Natural killer cell (primary cell): ENCODE data around the gene LMO4. TPM values are rescaled to one million over a fixed set of nuclear protein-coding genes. Genes with fewer than 3 reads are reported as not detected.

ENCODE experiments used
- ATAC-seq, 3 donors: fragments of 150-1000 bp in 2 of 3; fragments of 200-7000 bp in 1 of 3; cut with Tn5 transposase; 1 replicate in 1 of 3; 2 replicates in 2 of 3; pipeline ENCODE4 v1.10.0; 2021; ENCODE audit warnings: mild to moderate bottlenecking in 2 of 3, moderate library complexity in 2 of 3
- DNase-seq, 2 donors: peaks; one replicate each; pipeline versions ENCODE4 v3.0.0 to v3.0.0-alpha.2; 2013 to 2021; ENCODE audit warnings: mixed read lengths in 1 of 2
- H3K27ac ChIP-seq: one replicate; pipeline ENCODE4 v1.5.1; 2013; ENCODE audit warnings: mild to moderate bottlenecking, low read length
- H3K27me3 ChIP-seq: one replicate; pipeline ENCODE4 v1.6.1; 2013; ENCODE audit warnings: low read length; ENCODE audit not compliant: control insufficient read depth, insufficient read depth
- H3K36me3 ChIP-seq: one replicate; pipeline ENCODE4 v1.6.1; 2013; ENCODE audit warnings: low read length; ENCODE audit not compliant: control insufficient read depth, insufficient read depth
- H3K4me1 ChIP-seq: one replicate; pipeline ENCODE4 v1.6.1; 2013; ENCODE audit warnings: low read length; ENCODE audit not compliant: control insufficient read depth, insufficient read depth
- H3K4me3 ChIP-seq: one replicate; pipeline ENCODE4 v1.5.1; 2013; ENCODE audit warnings: low read length
- H3K9me3 ChIP-seq: one replicate; pipeline ENCODE4 v1.6.1; 2013; ENCODE audit warnings: low read length; ENCODE audit not compliant: control insufficient read depth, insufficient read depth
- H3K27ac Mint-ChIP-seq, 2 donors: one replicate each; pipeline ENCODE4 v1.8.0; 2022; ENCODE audit warnings: mild to moderate bottlenecking in 2 of 2, mixed read lengths in 2 of 2, moderate library complexity in 1 of 2
- H3K27me3 Mint-ChIP-seq, 2 donors: one replicate each; pipeline ENCODE4 v1.8.0; 2022; ENCODE audit warnings: low read depth in 2 of 2, mixed read lengths in 2 of 2
- H3K36me3 Mint-ChIP-seq: one replicate; pipeline ENCODE4 v1.8.0; 2022; ENCODE audit warnings: mixed read lengths
- H3K4me1 Mint-ChIP-seq, 2 donors: one replicate each; pipeline ENCODE4 v1.8.0; 2022; ENCODE audit warnings: mixed read lengths in 2 of 2
- H3K4me3 Mint-ChIP-seq: one replicate; pipeline ENCODE4 v1.8.0; 2022; ENCODE audit warnings: mild to moderate bottlenecking, moderate library complexity, mixed read lengths
- H3K9me3 Mint-ChIP-seq, 2 donors: one replicate each; pipeline ENCODE4 v1.8.0; 2022; ENCODE audit warnings: mixed read lengths in 2 of 2
- CTCF ChIP-seq: fragments of 200-600 bp; IDR thresholded peaks from one replicate; pipeline ENCODE4 v1.8.0; 2022; ENCODE audit warnings: antibody characterized with exemption
- WGBS: methylation state at CpG from one replicate; pipeline ENCODE4 v1.1.7; 2013; ENCODE audit warnings: missing lambda C conversion rate; ENCODE audit not compliant: insufficient coverage; 5-methylcytosine and 5-hydroxymethylcytosine counted together
- intact Hi-C: fragments of 100-400 bp; cut with micrococcal nuclease; formaldehyde crosslinking; loops from one replicate; pipeline ENCODE4 v1.14.2; 2022
- total RNA-seq, 4 donors: library from RNA; stranded (reverse); fragments of 120-200 nt in 1 of 4; gene quantifications; one replicate each; pipeline versions ENCODE4 v1.2.3 to v1.2.4, GENCODE V29; 2013 to 2022

LMO4 gene
- total RNA-seq, 3 donors from 2014 or later (not counting 1 experiment from before 2014, with no cell fraction given): 38.2 to 50.1 (median 50.0) TPM

GRCh38 chr1:87331365-87332241 is 2.9 kb downstream of the LMO4 start:
- H3K27me3 Mint-ChIP-seq: no peaks in the 10 kb centered on the region
- Histone ChIP-seq H3K27me3 (no peaks in the 10 kb centered on the region), H3K9me3 (no peaks in the 10 kb centered on the region), H3K4me1 (peaks cover 32% of the 10 kb centered on the region), H3K4me3 (peak overlapping the region; percentile 91), H3K27ac (peak overlapping the region; percentile 76), H3K36me3 (no peaks in the 10 kb centered on the region)
- WGBS: under 1% methylated on average over 62 of the region's 65 CpGs
- peak overlapping the region; percentile 88 to 98 for H3K27ac Mint-ChIP-seq
- H3K4me3 Mint-ChIP-seq: peak overlapping the region; percentile 95
- intact Hi-C loops: loop anchor here (5.0 to 10.0 kb wide), 2 partner anchors 419 to 627 kb away; partner anchors contain the start of genes HS2ST1, SELENOF and SH3GLB1
- TF ChIP-seq CTCF: no peak
- H3K9me3 Mint-ChIP-seq: no peaks in the 10 kb centered on the region
- peaks cover 65 to 69% of the 10 kb centered on the region in 2 donors for H3K4me1 Mint-ChIP-seq
- no peaks in the 10 kb centered on the region for H3K36me3 Mint-ChIP-seq
- DNase-seq (peak; percentile 54 to 80), ATAC-seq (peak; percentile 15 to 19 (median 15))

- ATAC-seq (peak in 1 of 3 donors; percentile 15), DNase-seq (peak in 1 of 2 donors; percentile 61)
- intact Hi-C loops: loop anchor here (5.0 to 10.0 kb wide), 2 partner anchors 422 to 629 kb away; partner anchors contain the start of genes HS2ST1, SELENOF and SH3GLB1
- Mint-ChIP-seq H3K27ac (peak overlapping the region; percentile 88 to 98), H3K4me3 (peak overlapping the region; percentile 95), H3K36me3 (no peaks in the 10 kb centered on the region), H3K27me3 (no peaks in the 10 kb centered on the region), H3K4me1 (peaks cover 79 to 81% of the 10 kb centered on the region in 2 donors), H3K9me3 (no peaks in the 10 kb centered on the region)
- no peaks in the 10 kb centered on the region for H3K27me3 ChIP-seq
- H3K36me3 ChIP-seq: peaks cover 2% of the 10 kb centered on the region
- TF ChIP-seq CTCF: no peak
- peak overlapping the region; percentile 71 for H3K27ac ChIP-seq
- WGBS: 41% methylated on average over 10 of the region's 10 CpGs
- H3K9me3 ChIP-seq: no peaks in the 10 kb centered on the region
- peaks cover 26% of the 10 kb centered on the region for H3K4me1 ChIP-seq
- H3K4me3 ChIP-seq: peak overlapping the region; percentile 56
Observed at GRCh38 chr1:87333692-87334347, 5.1 kb downstream of the LMO4 start.

GRCh38 chr1:87334351-87335174 is 5.9 kb downstream of the LMO4 start:
- Histone ChIP-seq H3K27me3 (no peaks in the 10 kb centered on the region), H3K9me3 (no peaks in the 10 kb centered on the region), H3K4me1 (peaks cover 26% of the 10 kb centered on the region), H3K27ac (peak overlapping the region; percentile 71), H3K36me3 (peaks cover 8% of the 10 kb centered on the region), H3K4me3 (peak overlapping the region; percentile 56)
- Mint-ChIP-seq H3K4me3 (peak overlapping the region; percentile 95), H3K9me3 (no peaks in the 10 kb centered on the region), H3K36me3 (no peaks in the 10 kb centered on the region), H3K4me1 (peaks cover 81 to 82% of the 10 kb centered on the region in 2 donors), H3K27me3 (no peaks in the 10 kb centered on the region), H3K27ac (peak overlapping the region; percentile 88 to 98)
- peak; percentile 13 to 44 (median 28) for ATAC-seq
- intact Hi-C loops: loop anchor here (5.0 to 10.0 kb wide), 3 partner anchors 422 to 1348 kb away; partner anchors contain the start of genes HS2ST1, PKN2, SELENOF and SH3GLB1
- WGBS: 28% methylated on average over 26 of the region's 28 CpGs
- peak in 1 of 2 donors; percentile 60 for DNase-seq
- TF ChIP-seq CTCF: no peak
